ENCODE data around the gene ENPP1.

ENPP1 gene

DNA sequence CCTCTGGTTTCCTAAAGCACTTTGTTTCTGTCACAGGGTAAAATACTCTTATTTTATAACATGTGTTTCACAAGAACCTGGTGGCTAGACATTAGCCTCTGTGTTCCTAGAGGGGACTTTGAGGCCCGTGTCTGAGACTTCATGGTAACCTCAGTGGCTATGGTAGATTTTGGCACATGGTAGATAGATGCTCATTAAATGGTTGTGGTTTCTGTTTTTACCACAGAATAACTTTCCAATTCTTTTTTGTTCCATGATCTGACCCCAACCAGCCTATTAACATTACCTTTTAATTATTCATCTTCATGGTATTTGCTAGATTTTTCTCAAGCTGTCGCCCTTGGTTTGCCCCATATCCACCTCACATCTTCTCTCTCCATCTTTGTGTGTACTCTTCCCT, 109.0 kb downstream of the ENPP1 start:
- TF ChIP-seq, protein P1, sequence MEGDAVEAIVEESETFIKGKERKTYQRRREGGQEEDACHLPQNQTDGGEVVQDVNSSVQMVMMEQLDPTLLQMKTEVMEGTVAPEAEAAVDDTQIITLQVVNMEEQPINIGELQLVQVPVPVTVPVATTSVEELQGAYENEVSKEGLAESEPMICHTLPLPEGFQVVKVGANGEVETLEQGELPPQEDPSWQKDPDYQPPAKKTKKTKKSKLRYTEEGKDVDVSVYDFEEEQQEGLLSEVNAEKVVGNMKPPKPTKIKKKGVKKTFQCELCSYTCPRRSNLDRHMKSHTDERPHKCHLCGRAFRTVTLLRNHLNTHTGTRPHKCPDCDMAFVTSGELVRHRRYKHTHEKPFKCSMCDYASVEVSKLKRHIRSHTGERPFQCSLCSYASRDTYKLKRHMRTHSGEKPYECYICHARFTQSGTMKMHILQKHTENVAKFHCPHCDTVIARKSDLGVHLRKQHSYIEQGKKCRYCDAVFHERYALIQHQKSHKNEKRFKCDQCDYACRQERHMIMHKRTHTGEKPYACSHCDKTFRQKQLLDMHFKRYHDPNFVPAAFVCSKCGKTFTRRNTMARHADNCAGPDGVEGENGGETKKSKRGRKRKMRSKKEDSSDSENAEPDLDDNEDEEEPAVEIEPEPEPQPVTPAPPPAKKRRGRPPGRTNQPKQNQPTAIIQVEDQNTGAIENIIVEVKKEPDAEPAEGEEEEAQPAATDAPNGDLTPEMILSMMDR (IDR thresholded peaks at IDR 0.05; ENCODE audit: low read depth, low read length) = no peak
- no peak for DNase-seq (ENCODE audit: extremely low read depth, low read depth)

DNA sequence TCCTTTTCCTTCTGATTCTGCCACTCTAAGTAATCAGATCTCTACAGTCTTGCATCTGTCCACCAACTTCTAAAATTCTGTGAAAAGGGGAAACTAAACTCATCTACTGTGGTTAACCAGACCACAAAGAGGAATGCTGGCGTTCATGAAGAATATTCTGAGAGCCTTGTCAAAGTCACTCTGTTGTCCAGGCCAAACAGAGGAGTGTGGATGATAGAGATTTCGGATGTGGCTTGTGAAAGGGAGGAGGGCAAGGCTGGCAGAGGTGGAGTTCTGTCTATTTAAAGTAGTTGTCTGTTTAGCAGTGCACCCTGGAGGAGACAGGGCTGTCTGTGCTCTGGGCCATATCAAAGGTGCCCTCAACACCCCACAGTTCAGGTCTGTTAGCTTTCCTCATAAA, 109.5 kb downstream of the ENPP1 start:
- no peak for DNase-seq (ENCODE audit: extremely low read depth, low read depth)
- TF ChIP-seq, protein P1 (IDR thresholded peaks at IDR 0.05; ENCODE audit: low read depth, low read length) = no peak

DNA sequence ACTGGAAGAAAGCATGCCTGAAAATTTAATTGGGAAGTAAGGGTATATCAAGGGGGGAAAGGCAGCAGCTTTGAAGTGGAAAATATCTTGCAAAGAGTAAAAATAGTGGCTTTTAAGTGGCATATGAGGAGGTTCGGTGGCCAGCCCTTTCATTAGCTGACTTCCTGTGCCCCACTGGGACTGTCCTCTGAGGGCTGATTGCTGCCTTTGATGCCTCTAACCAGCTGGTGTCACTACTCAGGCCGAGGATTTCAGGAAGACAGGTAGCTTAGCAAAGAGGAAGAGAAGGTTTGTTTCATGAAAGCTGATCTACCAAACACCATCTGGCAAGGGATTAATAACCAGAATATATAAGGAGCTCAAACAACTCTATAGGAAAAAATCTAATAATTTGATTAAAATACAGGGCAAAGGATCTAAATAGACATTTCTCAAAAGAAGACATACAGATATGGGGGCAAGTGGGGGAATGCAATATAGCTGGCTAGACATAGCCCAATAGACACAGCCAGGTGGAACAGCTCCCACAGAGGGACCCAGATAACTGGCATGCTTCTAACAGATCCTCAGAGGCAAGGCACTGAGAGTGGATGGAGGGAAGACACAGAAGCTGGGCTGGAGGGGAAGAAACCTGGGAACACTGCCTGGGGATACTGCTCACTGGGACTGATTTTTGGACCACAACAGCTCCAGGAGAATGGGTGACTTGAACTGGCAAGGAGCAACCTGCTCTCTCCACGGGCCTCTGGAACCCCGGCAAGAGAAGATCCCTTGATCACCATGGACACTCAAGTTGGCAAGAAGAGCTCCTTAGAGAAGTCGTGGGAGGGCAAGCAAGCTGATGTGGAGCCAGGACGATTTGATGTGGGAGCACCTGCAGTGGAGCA, 110.2 kb downstream of the ENPP1 start:
- no peak for DNase-seq (ENCODE audit: extremely low read depth, low read depth)
- TF ChIP-seq, protein P1 (IDR thresholded peaks at IDR 0.05; ENCODE audit: low read depth, low read length) = no peak

DNA sequence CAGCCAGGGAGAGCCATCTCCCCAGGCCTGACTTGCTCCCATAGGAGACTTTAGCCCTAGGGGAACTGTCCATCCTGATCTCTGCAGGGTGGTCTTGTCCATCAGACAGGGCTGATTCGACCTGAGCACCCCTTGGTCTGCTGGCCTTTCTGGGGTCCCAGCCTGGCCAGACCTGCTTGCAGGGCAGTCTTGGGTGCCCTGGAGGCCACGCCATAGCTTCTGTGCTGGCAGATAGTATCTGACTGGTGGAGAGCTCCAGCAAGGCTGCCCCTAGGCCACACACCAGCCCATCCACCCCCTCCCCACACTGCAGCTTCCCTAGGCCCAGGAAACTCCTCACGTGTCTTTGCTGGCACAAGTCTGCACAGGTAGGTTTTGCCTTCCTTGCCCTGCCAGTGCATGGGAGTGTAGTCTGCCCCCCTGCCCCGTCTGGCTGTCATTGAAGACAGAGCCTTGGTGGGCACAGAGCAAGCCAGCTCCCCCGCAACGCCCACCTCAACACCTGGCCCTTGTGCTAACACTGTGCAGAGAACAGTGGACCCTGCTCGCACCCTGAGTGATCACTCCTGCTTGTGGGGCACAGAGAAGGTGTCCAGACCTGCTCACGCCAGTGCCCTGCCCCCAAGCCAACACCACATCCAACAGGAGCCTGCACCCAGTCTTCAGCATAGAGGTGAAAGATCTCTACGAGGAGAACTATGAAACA, 111.0 kb downstream of the ENPP1 start:
- no peak for DNase-seq (ENCODE audit: extremely low read depth, low read depth)
- TF ChIP-seq, protein P1 (IDR thresholded peaks at IDR 0.05; ENCODE audit: low read depth, low read length) = no peak

DNA sequence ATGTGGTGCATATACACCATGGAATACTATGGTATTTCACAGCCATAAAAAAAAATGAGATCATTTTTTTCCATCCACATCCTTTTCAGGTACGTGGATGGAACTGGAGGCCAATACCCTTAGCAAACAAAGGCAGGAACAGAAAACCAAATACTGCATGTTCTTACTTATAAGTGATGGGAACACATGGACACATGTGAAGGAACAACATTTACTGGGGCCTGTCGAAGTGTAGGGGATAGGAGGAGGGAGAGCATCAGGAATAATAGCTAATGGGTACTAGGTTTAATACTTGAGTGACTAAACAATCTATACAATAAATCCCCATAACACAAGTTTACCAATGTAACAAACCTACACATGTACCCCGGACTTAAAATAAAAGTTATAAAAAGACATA, 112.8 kb downstream of the ENPP1 start:
- no peak for DNase-seq (ENCODE audit: extremely low read depth, low read depth)
- TF ChIP-seq, protein P1 (IDR thresholded peaks at IDR 0.05; ENCODE audit: low read depth, low read length) = no peak

DNA sequence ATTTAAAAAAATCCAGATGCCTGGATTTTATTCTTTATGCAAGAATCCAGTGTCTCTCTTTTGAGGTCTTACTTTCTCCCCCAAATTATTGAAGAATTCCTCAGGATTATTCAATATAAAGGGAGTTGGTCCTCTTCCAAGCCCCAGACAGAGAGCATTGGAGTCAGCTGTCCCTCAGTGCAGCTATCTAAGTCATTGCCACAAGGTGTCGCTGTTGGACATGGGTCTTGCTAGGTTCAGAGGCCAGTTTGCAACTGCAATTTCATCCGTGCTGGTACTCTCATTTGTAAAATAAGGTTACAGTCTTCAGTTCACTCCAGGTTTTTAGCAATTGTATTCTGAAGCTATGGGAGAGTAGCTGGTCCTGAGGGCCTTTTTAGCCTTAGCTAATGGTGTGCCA, 115.5 kb downstream of the ENPP1 start:
- TF ChIP-seq, protein P1 (IDR thresholded peaks at IDR 0.05; ENCODE audit: low read depth, low read length) = peak; percentile 41
- no peak for DNase-seq (ENCODE audit: extremely low read depth, low read depth)

DNA sequence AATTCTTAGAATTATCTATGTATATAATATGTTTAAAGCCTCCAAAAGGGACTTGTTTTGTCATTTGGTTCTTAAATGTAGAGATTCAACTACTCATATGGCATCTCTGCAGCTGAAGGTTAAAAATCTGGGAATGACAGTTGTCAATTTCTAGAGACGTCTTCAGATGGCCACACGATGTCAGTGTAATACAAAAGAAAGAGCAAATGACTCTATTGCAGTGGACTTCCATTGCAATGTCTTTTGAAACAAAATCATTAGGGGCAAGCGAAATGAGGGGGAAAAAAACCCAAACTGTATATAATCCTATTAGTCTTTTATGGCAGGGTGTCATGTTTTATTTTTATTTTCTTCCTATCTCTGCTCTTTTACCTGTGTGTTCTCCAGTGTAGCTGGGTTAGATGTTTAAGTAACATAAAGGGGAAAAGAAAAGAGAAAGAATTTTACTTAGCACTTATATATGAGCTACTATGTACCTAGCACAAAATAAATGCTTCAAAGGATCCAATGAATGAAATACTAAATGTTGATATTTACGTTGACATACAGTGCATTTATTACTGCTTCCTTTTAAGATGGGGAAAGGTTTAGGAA, 117.2 kb downstream of the ENPP1 start:
- no peak for DNase-seq (ENCODE audit: extremely low read depth, low read depth)
- TF ChIP-seq, protein P1 (IDR thresholded peaks at IDR 0.05; ENCODE audit: low read depth, low read length) = peak; percentile 56
